ENCODE data around the gene NEURL1B.
"Not testable (repeated sequence)": the region's sequence is repeated elsewhere in the genome, so short reads cannot be mapped to it uniquely, and the experiment has no call there.

Gene NEURL1B

DNA sequence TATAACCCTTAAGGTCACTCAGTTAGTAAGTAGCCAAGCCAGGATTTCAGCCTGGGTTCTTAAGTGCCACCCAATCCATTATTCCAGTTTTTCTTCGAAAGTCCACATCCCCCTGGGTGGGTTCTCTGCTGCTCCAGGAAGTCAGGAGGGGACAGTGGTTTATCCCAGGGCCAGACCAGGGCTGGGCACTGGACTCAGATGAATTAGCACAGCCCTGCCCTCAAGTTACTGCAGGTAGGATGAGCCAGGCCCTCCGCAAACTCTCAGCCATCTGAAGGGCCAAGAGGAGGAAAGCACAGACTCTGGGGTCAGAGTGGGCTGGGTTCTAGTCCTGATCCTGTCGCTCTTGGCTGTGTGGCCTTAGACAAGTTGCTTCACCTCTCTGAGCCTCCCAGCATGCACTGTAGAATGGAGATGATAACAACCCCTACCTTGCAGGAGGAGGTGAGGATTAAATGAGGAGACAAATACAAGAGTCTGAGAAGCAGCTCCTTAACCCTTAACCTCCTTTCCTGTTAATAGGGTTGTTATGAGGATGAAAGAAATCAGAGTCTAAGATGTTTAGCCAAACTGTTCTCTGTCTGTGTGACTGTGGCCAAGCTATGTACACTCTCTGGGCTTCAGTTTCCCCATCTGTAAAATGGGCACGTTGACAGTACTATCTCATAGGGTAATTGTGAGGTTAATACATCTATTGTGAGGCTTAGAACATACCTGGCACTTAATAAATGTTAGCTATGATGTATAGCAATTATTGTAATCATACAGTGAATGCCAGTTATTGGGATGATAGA lies 6.8 kb upstream of the NEURL1B start:
- no peak for DNase-seq

DNA sequence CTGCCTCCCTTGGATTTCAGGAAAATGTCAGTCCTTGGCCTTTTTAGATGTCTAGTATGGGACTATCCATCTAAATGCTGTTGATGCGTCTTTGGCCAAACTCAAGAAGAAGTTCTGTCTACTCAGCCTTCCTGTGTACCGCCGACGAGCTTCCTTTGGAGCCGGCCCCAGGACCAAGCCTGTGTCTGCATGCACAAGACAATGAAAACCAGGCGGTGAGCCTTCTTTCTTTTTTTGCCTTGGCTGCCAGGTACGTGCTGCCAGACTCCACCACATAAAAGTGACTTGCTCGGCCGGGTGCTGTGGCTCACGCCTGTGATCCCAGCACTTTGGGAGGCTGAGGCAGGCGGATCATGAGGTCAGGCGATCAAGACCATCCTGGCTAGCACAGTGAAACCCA lies 6.0 kb upstream of the NEURL1B start:
- DNase-seq: no peak

DNA sequence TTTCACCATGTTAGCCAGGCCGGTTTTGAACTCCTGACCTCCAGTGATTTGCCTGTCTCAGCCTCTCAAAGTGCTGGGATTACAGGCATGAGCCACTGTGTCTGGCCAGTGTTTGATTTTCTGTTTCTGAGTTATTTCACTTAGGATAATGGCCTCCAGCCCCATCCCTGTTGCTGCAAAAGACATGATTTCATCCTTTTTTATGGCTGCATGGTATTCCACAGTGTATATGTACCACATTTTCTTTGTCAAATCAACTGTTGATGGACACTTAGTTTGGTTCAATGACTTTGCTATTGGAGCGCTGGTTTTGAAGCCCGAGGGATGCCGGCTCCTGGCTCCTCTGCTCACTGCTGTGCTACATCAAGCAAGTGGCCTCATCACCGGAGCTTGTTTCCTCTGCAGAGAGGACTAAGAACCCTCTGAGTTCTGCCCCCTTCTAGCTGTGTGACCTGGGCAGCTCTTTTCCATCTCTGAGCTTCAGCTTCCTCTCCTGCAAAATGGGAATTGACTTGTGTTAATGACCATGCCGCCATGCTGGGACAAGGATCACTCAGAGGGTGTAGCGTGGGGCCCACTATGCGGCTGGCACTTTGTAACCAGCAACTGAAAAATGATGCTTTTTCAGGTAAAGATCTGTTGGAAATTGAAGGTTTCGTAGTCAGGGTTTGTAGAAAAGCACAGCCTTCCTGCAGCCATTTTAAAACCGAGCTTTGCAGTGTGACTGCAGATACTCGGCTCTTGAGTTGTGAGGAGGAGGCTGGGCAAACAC lies 4.6 kb upstream of the NEURL1B start:
- no peak for DNase-seq

DNA sequence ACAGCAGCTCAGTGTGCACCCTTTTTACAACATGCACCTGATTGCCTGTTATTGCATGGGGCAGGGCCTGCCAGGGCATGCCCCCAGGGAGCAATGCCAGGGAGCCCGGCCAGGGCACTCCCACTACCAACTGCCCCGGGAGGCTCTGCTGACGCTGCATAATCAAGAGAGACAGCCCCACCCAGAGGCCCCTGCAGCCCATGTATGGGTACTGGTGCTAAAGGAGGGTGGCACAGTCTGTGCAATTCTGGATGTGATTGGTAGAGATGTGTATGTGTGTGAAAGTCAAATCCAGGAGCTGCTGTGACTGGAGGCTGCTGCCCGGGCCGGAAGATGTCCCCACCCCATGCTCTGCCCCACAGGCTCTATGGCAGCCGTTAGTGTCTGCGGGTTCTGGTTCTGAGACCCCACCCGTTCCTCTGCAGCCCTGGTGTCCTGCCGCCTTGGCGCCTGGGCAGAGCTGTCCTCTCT lies 3.9 kb upstream of the NEURL1B start:
- DNase-seq: no peak

DNA sequence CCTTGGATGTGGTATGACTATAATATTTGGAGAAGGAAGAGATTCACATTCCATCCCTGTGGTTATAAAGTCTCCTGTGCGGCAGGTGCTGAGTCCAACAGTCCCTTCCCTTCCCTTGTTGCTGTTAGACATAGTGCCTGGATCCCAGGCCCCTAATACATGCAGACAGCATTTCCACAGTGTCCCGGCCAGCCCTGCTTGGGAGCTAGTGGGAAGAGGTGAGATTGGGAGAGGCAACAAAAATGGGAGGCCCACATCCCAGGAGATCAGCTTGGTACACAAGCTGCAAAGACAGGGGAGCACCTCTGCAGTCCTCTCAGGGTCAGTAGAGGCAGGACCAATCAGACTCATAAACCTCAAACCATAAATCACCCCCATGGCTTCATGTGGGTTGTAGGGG lies 3.3 kb upstream of the NEURL1B start:
- DNase-seq: no peak

DNA sequence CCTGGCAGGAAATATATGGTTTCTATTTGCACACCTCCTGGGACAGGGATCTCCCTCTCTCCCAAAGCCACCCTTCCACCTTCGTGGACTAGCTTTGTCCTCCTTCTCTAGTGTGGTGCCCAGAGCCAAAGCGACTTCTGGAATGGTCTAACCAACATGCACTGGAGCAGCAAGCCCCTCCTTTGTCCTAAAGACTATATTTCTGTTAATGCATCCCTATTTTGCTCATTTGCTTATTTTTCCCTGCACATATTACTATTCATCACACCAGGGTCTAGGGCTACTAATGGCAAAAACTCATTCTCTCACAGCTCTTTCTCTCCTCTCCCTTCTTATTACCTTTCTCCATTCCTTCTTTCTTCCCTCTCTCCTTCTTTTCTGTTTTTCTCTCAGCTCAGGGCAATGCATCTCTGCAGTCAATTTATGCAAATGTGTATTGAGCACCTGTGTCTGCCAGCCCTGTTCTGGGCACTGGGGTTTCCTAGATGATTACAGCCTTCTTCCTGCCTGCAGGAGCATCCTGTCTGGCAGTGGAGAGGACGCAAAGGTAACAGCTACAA lies 2.8 kb upstream of the NEURL1B start:
- DNase-seq: no peak

DNA sequence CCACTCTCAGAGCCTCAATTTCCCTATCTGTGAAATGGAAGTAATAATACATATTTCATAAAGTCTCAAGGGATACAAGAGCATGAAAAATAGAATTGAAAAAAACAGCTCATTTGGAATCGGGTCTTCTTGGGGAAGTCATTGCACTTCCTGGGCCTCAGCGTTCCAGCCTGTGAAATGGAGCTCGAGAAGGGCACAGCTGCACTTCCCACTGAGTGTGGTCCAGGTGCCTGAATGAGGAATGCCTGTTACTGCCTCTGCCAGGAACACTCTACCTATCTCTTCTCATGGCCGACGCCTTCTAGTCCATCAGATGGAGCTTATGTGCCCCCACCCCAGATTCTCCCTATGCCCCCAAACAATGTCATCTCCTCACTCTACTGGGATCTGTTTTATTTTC lies 924 bp upstream of the NEURL1B start:
- no peak for DNase-seq

DNA sequence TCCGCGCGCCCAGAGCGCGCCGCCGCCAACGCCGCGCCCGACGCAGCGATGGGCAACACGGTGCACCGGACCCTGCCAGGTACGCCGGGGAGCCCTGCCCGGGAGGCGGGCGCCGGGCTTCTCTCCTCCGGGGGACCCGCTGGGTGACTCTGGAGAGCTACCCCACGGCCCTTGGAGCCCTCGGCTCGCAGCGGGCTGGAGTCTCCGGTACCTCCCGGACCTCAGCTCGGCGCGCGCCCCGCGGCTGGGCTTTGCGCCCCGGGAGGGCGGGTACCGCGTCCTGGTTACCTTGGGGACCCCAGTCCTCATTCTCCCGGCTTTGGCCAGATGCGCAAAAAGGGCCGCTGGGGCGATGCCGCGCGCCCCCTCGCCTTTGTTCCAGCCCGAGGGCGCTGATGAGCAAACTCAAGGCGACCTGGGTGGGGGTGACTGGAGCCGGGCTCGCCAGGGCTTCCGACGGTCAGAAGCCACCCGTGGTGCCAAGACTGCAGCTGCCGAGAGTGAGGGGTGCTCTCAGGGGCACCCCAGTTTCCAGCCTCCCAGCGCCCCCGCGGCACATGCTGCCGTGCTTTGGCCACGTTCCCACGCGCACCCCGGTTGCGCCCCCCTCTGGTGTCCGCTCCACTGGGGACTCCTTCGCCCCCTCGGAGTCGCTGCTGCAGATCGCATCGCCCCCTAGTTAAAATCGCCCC lies 442 bp downstream of the NEURL1B start:
- no peak for DNase-seq

DNA sequence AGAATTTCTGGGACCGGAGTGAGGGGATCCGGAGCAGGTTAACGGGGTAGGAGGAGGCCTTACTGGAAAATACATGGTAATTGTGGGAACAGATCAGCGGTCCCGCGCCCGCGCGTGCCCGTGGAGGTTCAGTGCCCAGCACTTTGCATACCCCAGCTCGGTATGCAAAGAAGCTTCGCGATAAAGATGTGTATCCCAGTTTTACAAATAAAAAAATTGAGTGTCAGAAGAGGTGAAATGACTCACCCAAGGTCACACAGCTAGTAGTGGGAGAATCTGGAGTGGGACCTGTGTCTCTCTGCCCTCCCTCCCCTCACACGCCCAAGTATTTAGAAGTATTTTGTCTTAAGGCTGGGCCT lies 967 bp downstream of the NEURL1B start:
- no peak for DNase-seq

DNA sequence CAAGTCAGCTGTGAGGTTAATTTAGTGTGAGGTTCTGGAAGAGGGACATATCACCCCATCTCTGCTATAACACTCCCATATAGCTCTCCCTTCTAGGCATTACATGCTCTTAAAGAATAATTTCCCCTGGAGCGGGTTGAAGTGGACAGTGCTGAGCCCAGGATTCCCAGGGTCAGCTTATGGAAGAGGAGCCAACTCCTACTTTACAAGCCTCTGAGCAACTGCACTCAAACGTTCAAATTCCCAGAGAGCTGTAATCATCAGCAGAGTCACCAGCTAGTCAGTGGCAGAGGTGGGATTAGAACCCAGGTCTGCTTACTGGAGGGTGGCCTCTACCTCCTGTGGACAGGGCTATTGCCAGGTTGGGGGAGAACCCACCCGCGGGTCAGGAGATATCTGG lies 1.4 kb downstream of the NEURL1B start:
- DNase-seq: no peak

DNA sequence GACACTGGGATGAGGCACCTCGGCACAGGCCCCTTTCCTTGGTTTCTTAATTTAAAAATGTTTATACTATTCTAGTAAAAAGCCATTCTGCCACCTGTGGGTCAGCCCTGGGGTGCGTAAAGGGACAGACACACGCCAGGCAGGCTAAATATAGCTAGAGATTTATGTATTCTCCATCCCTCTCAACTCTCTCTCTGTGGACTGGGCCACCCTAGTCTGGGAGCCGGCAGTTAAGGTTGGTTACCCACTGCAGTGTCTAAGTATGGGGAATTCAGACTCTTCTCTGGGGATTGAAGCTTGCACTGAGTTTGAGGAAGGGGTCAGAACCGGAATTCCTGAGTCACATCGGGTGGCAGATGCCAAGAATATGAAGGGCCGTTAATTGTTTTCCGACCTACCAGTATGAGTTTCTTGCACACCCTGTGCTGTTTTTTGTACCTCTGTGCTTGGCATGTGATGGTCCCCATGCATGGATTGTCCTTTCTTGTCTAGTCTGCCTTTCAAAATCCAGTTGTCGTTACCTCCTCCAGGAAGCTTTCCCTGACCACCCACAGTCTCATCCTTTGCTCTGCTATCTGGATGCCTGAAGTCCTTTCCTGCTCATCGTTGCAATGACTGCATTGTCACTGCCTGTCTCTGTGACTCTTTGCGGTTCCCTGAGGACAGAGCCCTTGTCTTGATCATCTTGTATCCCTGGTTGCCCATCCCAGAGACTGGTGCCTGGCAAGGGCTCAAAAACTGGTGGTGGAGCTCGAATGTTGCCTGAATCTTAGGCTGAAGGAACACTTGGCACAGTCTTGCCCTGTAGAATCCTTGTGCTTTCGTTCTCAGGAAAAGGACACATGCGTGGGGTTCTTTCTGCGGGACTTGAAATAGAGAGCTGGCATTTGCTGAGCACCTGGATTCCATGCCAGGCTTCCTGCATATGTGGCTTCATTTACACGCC lies 2.1 kb downstream of the NEURL1B start:
- DNase-seq: no peak

DNA sequence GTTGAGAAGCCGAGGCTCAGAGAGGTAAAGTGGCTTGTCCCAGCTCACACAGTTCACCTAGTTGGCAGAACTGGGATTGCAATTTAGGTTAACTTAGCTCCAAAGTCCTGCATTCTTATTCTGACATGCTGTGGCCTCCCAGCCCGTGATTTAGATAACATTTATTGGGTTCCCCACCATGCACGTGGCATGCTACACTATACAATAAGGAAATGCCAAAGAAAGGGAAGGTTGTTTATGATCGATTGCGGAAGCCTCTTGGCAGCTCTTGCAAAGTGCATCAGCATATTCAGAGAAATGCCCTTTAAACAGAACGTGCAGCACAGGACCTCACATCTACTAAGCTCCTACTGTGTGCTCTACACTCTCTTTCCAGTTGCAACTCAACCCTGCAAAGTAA lies 3.2 kb downstream of the NEURL1B start:
- peak; percentile 30 to 50 (median 42) for DNase-seq

DNA sequence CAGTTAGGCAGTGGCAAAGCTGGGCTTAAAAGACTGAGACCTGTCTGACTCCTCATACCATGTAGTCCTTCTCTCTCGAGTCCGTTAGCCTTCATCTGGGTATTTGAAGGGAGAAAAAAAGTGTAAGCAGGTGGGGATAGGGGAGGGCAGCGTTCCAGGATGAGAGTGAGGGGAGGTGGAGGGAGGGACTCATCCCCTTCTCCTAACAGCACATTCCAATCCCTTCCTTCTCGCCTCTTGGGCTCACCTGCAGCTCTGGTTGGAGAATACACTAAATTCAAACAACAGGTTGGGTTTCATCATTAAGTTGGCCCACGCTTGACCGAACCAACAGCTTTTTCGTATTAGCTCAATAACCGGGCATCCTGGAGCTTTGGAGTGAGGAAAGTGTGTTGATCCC lies 3.6 kb downstream of the NEURL1B start:
- no peak for DNase-seq

DNA sequence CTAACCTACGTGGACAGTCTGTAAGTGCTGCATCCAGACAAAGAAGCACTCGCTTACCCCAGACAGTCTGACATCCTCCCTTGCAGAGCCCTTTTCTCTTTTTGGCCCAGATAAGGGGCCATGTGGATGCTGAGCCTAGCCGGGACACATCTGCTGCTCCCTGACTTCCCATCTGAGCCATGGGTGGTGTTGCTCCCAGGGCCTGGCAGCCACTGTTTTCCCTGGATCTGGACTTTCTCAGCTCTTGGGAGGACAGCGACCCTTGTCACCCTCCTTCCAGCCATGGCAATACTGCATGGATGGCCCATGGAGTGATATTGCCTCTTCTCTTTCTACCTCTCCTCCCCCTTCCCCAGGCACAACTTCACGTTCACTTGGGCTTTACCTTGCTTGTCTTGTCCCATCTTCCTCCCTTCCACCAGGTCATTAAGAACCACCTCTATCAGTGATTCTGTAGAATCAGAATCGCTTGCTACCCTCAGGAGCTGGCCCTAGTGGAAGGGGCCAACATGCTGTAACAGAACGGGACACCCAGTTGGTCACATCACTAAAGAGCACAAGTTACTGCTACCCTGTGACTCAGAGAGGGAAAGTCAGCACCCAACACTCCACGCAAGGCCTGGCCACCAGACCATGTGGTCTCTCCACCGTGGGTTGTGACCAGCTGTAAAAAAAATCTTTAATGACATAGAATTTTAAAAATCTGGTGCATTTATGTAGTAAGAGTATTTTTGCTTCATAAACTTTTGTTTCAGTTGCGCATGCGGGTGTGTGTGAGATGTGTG lies 4.4 kb downstream of the NEURL1B start:
- peak in 1 of 4 experiments; percentile 25 for DNase-seq

DNA sequence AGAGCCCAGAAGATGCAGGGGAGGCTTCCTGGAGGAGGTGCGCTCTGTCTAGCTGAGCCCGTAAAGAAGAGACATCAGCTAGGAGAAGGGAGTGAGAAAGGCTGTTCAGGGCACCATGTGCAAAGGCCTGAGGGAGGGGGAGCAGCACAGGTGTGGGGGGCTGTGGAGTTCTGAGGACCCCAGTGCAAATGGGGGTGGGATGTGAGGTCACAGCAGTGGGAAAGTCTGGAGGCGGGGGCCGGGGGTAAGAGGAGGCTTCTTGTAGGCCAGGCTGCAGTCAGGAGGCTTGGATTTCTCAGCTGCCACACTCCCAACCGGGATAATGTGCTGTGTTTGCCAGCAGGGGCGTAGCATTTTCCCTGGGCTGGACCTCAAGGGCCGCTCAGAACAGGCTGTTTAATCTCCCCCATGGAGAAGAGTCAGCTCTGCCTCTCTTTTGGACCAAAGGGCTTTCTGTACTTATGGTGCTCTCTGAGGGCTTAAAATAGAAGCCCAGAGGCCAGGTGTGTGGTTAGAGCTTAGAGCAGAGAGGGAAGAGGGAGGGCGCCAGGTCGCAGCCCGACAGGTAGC lies 5.7 kb downstream of the NEURL1B start:
- no peak for DNase-seq

DNA sequence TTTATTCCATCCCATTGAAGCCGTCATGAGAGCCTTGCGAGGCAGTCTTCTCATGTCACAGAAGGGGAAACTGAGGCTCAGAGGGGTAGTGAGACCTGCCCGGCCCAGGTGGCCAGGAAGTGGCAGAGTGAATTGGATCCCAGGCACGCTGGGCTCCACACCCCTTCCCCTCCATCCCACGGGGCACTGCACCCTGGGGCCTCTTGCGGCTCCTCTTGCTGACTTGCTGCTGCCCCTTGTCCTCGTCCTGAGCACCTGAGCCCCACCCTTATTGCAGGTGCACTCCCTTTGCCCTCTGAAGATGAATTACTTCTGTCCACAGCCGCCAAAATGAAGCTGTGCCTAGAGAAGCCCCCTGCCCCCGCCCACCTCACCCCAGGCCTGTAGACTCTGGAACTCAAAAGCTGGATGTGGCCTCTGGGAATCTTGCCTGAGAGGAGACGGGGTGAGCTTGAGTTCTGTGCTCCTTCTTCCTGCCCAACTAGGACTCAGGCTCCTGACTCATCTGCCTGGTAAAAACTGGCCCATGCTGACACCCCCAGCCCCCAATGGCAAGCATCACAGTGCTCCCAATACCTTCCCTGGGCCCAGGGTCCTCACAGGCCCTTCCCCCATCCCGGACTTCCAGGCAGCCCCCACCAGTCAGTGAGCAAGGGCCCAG lies 6.4 kb downstream of the NEURL1B start:
- DNase-seq: no peak

DNA sequence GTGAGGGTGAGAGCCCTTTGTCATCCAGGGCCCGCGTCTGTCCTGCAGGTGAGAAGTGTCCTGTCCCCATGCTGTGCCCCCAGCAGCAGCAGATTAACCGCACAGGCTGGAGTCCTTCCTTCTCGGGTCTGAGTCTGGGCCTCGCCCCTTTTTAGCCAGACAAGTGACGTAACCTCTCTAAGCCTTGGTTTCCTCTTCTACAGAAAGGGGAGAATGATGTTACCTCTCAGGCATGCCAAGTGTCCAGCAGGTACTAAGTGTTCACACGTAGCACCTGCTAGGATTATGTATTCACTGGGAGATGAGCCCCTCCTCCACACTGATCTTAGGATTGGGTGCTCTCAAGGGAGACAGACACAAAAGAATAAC lies 6.9 kb downstream of the NEURL1B start:
- no peak for DNase-seq

DNA sequence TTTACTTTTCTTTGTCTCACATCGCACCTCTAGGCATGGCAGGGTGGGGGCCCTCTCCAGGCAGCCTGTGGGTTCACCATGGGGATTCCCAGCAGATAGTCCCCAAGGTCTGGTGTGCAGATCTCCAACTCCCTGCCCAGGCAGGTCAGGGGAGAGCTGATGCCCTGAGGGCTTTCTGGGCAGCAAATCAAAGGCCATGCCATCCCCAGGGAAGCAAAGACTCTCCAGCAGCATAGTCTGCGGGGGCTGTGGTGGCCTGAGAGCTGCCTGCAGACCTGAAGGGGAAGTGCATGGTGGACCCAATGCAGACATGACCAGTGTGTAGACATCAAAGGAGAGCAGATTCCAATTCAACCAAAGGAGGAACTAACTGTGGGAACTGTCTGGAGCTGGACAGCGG lies 7.7 kb downstream of the NEURL1B start:
- peak in 3 of 4 experiments; percentile 39 to 44 (median 41) for DNase-seq

DNA sequence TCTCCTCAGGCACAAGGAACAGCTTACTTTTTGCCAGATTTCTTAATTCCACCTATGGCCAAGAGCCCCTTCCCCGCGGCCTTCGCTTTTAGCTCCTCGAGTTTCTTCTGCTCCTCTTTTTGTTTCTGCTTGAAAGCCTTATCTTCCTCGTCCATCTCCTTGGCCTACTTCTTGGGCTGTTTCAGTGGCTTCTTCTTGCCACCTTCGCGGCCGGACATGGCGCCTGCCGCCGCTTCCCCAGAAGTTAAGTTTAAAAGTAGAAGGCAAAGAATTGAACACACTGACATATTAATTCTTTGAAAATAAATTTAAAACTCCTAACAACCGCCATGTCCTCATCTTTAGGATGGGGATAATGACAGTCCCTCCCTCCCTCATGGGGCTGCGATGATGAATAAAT lies 15.4 kb downstream of the NEURL1B start:
- DNase-seq: not testable (repeated sequence)

DNA sequence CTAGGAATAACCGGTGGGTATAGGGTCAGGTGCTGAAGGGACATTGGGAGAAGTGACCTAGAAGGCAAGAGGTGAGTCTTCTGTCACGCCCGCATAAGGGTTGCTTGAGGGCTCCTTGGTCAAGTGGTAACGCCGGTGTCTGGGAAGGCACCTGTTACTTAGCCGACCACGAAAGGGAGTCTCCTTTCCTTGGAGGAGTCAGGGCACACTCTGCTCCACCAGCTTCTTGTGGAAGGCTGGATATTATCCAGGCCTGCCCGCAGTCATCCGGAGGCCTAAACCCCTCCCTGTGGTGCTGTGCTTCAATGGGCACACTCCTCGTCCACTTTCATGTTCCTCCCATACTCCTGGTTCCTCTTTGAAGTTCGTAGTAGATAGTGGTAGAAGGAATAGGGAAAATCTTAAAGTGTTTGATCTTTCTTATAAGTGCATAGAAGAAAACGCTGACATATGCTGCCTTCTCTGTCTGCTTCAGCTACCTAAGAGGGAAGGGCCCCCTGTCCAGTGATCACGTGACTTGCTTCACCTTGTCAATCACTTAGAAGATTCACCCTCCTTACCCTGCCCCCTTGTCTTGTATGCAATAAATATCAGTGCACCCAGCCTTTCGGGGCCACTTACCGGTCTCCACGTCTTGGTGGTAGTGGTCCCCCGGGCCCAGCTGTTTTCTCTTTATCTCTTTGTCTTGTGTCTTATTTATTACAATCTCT lies 16.6 kb downstream of the NEURL1B start:
- not testable (repeated sequence) for DNase-seq

Measured in suppressor macrophage (primary cell).